ENCODE measurements around the gene C1QTNF8.

Gene C1QTNF8

DNA sequence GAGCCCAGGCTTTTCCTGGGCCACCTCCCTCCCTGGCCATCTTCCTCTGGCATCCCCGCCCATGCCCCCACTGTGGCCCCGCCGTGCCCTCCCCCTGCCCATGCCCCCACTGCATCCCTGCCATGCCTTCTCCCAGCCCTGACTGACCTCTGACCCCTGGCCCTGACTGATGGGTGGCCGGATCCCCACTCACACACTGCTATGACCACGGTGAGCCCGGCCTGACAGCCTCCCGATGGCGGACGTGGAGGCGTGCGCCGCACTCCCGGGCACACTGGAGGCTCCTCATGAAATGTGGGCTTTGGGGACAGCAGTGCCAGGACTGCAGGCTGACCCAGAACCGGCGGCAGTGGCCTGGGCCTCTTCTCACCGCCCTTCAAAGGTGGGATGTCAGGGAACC is 10.6 kb upstream of the C1QTNF8 start:
- no peak overlapping the region for H3K4me3 ChIP-seq (ENCODE audit: low read depth, low read length)
- TF ChIP-seq, protein P1, sequence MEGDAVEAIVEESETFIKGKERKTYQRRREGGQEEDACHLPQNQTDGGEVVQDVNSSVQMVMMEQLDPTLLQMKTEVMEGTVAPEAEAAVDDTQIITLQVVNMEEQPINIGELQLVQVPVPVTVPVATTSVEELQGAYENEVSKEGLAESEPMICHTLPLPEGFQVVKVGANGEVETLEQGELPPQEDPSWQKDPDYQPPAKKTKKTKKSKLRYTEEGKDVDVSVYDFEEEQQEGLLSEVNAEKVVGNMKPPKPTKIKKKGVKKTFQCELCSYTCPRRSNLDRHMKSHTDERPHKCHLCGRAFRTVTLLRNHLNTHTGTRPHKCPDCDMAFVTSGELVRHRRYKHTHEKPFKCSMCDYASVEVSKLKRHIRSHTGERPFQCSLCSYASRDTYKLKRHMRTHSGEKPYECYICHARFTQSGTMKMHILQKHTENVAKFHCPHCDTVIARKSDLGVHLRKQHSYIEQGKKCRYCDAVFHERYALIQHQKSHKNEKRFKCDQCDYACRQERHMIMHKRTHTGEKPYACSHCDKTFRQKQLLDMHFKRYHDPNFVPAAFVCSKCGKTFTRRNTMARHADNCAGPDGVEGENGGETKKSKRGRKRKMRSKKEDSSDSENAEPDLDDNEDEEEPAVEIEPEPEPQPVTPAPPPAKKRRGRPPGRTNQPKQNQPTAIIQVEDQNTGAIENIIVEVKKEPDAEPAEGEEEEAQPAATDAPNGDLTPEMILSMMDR (IDR thresholded peaks at IDR 0.05; ENCODE audit: low read depth, low read length): no peak
- no peak for DNase-seq (ENCODE audit: low read depth, low spot score)
- in situ Hi-C loops (cut with HindIII; ENCODE audit: low sequenced_read_pairs): no loop called here

DNA sequence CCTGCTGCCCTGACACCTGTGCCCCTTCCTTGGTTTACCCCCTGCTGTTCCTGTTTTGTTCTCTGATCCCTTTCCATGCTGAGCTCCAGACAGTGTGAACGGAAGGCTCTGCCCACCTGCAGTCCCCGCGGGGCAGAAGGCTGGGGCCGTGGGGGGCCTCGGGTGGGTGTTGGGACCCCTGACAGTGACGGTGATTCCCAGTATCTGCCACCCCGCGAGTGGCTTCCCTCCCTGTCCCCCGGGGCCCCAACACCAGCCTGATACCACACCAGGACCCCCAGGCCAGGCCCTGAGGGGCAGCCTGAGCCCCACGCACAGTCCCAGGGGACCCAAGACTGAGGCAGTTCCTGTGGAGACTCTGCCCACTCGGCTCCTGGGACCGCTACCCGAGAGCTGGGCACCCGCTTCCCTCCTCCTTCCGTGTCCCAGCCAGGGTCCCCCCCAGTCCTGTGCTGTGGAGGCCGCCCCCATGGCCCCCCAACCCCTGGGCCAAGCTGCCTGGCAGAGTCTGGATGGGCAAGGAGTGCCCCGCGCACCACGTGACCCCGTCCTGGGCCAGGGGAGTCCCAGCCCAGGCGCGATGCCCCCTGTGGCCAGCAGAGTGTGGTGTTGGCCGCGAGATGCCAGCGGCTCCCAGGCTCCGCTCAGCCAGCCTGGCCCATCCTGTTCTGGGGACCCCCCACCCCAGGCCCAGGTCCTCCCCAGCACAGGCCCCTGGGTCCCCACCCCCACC is 10.0 kb upstream of the C1QTNF8 start:
- peak; percentile 30 for DNase-seq (ENCODE audit: low read depth, low spot score)
- H3K4me3 ChIP-seq (ENCODE audit: low read depth, low read length): no peak overlapping the region
- TF ChIP-seq, protein P1 (IDR thresholded peaks at IDR 0.05; ENCODE audit: low read depth, low read length): peak; percentile 89
- in situ Hi-C loops (cut with HindIII; ENCODE audit: low sequenced_read_pairs): no loop called here

DNA sequence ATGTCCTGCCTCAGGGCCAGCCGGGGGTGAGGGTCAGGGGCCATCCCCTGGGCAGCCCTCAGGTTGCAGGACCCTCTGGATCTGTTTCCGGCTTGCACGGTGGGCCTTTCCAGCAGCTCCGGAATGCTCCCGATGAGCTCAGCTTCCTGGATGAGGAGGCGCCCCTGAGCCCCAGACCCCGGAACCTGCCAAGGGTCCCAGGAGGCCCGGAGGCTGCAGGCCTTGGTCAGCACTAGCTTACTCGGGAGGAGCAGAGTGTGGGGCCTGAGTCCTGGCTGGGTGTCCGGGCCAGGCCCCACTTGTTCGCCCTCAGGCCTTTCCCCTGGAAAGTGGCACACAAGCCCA is 7.6 kb upstream of the C1QTNF8 start:
- no peak for DNase-seq (ENCODE audit: low read depth, low spot score)
- in situ Hi-C loops (cut with HindIII; ENCODE audit: low sequenced_read_pairs): no loop called here
- TF ChIP-seq, protein P1 (IDR thresholded peaks at IDR 0.05; ENCODE audit: low read depth, low read length): no peak
- no peak overlapping the region for H3K4me3 ChIP-seq (ENCODE audit: low read depth, low read length)

DNA sequence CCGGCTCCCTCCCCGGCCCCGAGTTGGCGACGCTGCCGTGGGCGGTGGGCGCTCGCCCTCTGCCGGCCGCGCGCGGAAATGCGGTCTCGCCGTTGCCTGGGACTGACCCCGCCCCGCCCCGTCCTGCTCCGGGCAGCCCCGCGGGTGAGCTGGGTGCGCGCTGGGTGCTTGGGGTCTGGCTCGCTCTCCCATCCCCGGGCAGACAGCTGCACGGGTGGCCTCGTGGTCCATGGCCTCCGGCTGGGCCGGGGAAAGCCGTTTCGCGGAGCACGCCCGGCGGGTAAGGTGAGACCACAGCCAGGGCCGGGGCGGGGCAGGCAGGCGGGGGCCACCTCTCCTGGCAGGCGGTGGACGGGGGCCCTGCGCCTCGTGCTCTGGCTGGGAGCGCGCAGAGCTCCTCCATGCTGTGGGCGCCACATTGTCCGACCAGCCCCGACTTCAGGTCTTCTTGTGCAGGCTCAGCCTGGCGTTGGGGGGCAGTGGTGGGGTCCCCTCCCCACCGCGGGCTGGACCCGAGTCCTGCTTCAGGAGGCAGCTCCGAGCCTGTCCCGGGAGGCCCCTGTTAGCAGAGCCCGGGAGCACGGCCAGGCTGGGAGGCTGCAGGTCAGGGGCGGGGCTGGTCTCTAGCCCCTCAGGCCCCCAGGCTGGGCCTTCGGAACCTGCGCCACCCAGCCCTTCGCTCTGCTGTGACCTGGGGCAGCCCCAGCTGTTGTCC is 7.0 kb upstream of the C1QTNF8 start:
- no peak for DNase-seq (ENCODE audit: low read depth, low spot score)
- no peak overlapping the region for H3K4me3 ChIP-seq (ENCODE audit: low read depth, low read length)

DNA sequence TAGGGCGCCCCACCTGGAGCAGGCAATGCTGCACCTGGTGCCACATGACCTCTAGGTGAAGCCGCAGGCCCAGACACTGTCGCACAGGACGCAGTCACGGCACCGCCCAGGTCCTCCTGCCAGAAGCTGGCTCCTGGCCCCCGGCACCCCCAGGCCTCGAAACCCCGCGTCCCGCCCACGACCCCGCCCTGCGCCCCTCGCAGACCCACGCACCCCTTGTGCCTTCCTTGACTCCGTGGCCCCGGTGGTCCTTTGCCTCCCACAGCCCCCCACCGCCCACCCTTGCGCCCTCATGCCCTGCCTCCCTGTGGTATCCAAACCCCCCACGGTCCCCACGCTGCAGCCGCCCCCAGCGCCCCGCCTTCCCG is 6.3 kb upstream of the C1QTNF8 start:
- in situ Hi-C loops (cut with HindIII; ENCODE audit: low sequenced_read_pairs): no loop called here
- H3K4me3 ChIP-seq (ENCODE audit: low read depth, low read length): no peak overlapping the region
- no peak for DNase-seq (ENCODE audit: low read depth, low spot score)
- TF ChIP-seq, protein P1 (IDR thresholded peaks at IDR 0.05; ENCODE audit: low read depth, low read length): no peak

More for the DNA sequence above, 7.0 kb upstream of the C1QTNF8 start:
- in situ Hi-C loops (cut with HindIII; ENCODE audit: low sequenced_read_pairs): no loop called here
- TF ChIP-seq, protein P1 (IDR thresholded peaks at IDR 0.05; ENCODE audit: low read depth, low read length): peak; percentile 57

DNA sequence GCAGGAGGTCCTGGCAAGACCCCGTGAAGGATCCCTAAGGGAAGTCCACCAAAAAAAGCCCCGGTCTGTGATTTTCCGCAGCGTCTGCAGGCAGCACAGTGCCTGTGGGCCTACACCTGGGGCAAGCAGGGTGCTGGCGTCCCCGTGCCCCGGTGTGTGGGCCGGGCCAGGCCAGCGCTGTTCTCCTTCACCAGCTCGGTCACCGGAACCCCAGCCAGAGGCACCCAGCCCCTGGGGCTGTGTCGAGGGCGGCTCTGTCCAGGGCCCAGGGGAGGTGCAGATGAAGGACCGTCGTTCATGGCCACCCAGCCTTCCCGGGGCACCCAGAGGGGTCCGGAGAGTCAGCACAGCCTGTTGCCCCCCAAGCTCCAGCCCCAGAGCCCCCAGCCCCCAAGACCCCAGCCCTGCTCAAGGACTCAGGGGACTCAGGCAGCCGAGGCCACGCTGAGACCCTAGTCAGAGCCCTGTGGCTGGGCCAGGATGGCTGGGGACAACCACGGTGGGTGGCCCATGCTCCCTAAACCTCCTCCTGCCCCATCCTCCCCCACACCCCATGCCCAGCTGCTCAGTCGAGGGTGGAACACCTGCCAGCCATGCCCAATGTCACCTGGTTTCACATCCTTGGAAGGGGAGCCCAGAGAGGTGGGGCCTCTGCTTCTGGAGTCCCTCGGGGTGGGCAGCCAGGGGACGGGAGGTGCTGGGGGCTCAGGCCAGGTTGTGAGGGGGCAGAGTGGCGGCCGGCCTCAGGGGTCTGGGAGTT is 5.7 kb upstream of the C1QTNF8 start:
- TF ChIP-seq, protein P1 (IDR thresholded peaks at IDR 0.05; ENCODE audit: low read depth, low read length): no peak
- in situ Hi-C loops (cut with HindIII; ENCODE audit: low sequenced_read_pairs): no loop called here
- H3K4me3 ChIP-seq (ENCODE audit: low read depth, low read length): no peak overlapping the region
- no peak for DNase-seq (ENCODE audit: low read depth, low spot score)

Data from astrocyte of the spinal cord (primary cell).